GM19463 (cell line): ENCODE measurements around the gene PHF11.

Source experiments
- ATAC-seq: cut with Tn5 transposase; IDR thresholded peaks from one replicate; pipeline ENCODE4 v1.9.1; 2021; ENCODE audit warnings: mild to moderate bottlenecking, moderate library complexity; ENCODE audit not compliant: unreplicated experiment

Gene PHF11

GRCh38 chr13:49497272-49497671, 1.5 kb downstream of the PHF11 start:
- ATAC-seq: no peak

- no peak for ATAC-seq
These were observed 2.5 kb downstream of the PHF11 start for GRCh38 chr13:49498206-49498605.

- ATAC-seq: no peak
These were observed 4.3 kb downstream of the PHF11 start for GRCh38 chr13:49499889-49500660.

GRCh38 chr13:49502954-49503353, 7.2 kb downstream of the PHF11 start:
- ATAC-seq: no peak

- no peak for ATAC-seq
These were observed 8.2 kb downstream of the PHF11 start for GRCh38 chr13:49503951-49504350.

- no peak for ATAC-seq
These were observed 16.8 kb downstream of the PHF11 start for GRCh38 chr13:49512578-49512977.

GRCh38 chr13:49516467-49516866, 20.7 kb downstream of the PHF11 start:
- no peak for ATAC-seq

GRCh38 chr13:49517461-49517860, 21.7 kb downstream of the PHF11 start:
- ATAC-seq: no peak

GRCh38 chr13:49521224-49521623, 25.5 kb downstream of the PHF11 start:
- no peak for ATAC-seq

- no peak for ATAC-seq
These were observed 29.2 kb downstream of the PHF11 start for GRCh38 chr13:49524740-49525501.

GRCh38 chr13:49527123-49527522, 31.4 kb downstream of the PHF11 start:
- ATAC-seq: no peak

GRCh38 chr13:49528161-49528560, 32.4 kb downstream of the PHF11 start:
- no peak for ATAC-seq

- ATAC-seq: peak; percentile 78
These were observed 34.7 kb downstream of the PHF11 start for GRCh38 chr13:49530457-49530856.

- no peak for ATAC-seq
These were observed 36.8 kb downstream of the PHF11 start for GRCh38 chr13:49532593-49532992.

- no peak for ATAC-seq
These were observed 37.3 kb downstream of the PHF11 start for GRCh38 chr13:49533011-49533410.

GRCh38 chr13:49533591-49534269, 38.0 kb downstream of the PHF11 start:
- ATAC-seq: no peak

- ATAC-seq: peak; percentile 50
These were observed 40.6 kb downstream of the PHF11 start for GRCh38 chr13:49536144-49536873.

GRCh38 chr13:49538404-49538803, 42.7 kb downstream of the PHF11 start:
- no peak for ATAC-seq

GRCh38 chr13:49539313-49539712, 43.6 kb downstream of the PHF11 start:
- ATAC-seq: no peak

- ATAC-seq: no peak
These were observed 44.0 kb downstream of the PHF11 start for GRCh38 chr13:49539746-49540145.

- no peak for ATAC-seq
These were observed 44.8 kb downstream of the PHF11 start for GRCh38 chr13:49540552-49540951.
